IMR-90 (cell line): ENCODE data around the gene UBL3. TPM values are rescaled to one million over a fixed set of nuclear protein-coding genes. Genes with fewer than 3 reads are reported as not detected.

Source experiments
- ATAC-seq: fragments of 200-7000 bp; cut with Tn5 transposase; 2 replicates; pipeline ENCODE4 v1.9.1; 2020; ENCODE audit warnings: low read depth, mild to moderate bottlenecking, moderate library complexity
- BruUV-seq: library from RNA; stranded (reverse); fragments of 400-500 nt; replicated peaks from 2 replicates; lab custom pipeline; 2021; lab: Mats Ljungman, UMichigan
- CTCF ChIA-PET: fragments of 300-600 bp; formaldehyde crosslinking; extraction: SDS; loops from one replicate; lab custom pipeline; 2021; ENCODE audit warnings: antibody characterized with exemption; lab: Yijun Ruan, JAX
- POLR2A ChIA-PET: fragments of 300-600 bp; sonication (Branson Sonifier 250); formaldehyde crosslinking; loops from one replicate; lab custom pipeline; 2022; ENCODE audit warnings: antibody characterized with exemption; ENCODE audit not compliant: unreplicated experiment; lab: Charles Lee
- DNase-seq: peaks from one replicate; pipeline ENCODE4 v3.0.0; 2013
- H2AFZ ChIP-seq: replicated peaks from 2 replicates; pipeline ENCODE3; 2013; ENCODE audit warnings: low read length, mild to moderate bottlenecking; ENCODE audit not compliant: poor library complexity
- H2AK5ac ChIP-seq: 2 replicates; pipeline ENCODE4 v1.6.1; 2013; ENCODE audit warnings: low read depth, low read length, inconsistent platforms
- H2AK9ac ChIP-seq: replicated peaks from 2 replicates; pipeline ENCODE3; 2013; ENCODE audit warnings: mild to moderate bottlenecking, low read depth, low read length, moderate library complexity; ENCODE audit not compliant: poor library complexity
- H2BK120ac ChIP-seq: 2 replicates; pipeline ENCODE4 v1.6.1; 2013; ENCODE audit warnings: low read depth, low read length, inconsistent platforms
- H2BK15ac ChIP-seq: 3 replicates; pipeline ENCODE4 v1.6.1; 2013; ENCODE audit warnings: low read depth, low read length, inconsistent platforms
- H2BK20ac ChIP-seq: 2 replicates; pipeline ENCODE4 v1.6.1; 2013; ENCODE audit warnings: low read depth, mild to moderate bottlenecking, inconsistent platforms, low read length, moderate library complexity
- H2BK5ac ChIP-seq: 2 replicates; pipeline ENCODE4 v1.6.1; 2013; ENCODE audit warnings: mild to moderate bottlenecking, low read depth, low read length, inconsistent platforms; ENCODE audit not compliant: poor library complexity, severe bottlenecking
- H3K14ac ChIP-seq: replicated peaks from 2 replicates; pipeline ENCODE4 v1.6.1; 2013; ENCODE audit warnings: low read depth, low read length, inconsistent platforms
- H3K18ac ChIP-seq: 2 replicates; pipeline ENCODE4 v1.6.1; 2013; ENCODE audit warnings: low read depth, low read length, control low read depth
- H3K23ac ChIP-seq: 2 replicates; pipeline ENCODE4 v1.6.1; 2013; ENCODE audit warnings: low read depth, low read length, inconsistent platforms
- H3K27ac ChIP-seq: 2 replicates; pipeline ENCODE4 v1.5.1; 2013; ENCODE audit warnings: mild to moderate bottlenecking, control low read depth, low read length; ENCODE audit not compliant: insufficient read depth
- H3K27me3 ChIP-seq: 2 replicates; pipeline ENCODE4 v1.6.1; 2013; ENCODE audit warnings: low read length; ENCODE audit not compliant: control insufficient read depth, insufficient read depth
- H3K36me3 ChIP-seq: 2 replicates; pipeline ENCODE4 v1.6.1; 2013; ENCODE audit warnings: low read length, mixed read lengths; ENCODE audit not compliant: control insufficient read depth, insufficient read depth
- H3K4ac ChIP-seq: 2 replicates; pipeline ENCODE4 v1.6.1; 2013; ENCODE audit warnings: low read depth, low read length, inconsistent platforms
- H3K4me1 ChIP-seq: 2 replicates; pipeline ENCODE4 v1.6.1; 2013; ENCODE audit warnings: low read length, mixed read lengths; ENCODE audit not compliant: control insufficient read depth, insufficient read depth
- H3K4me2 ChIP-seq: 2 replicates; pipeline ENCODE4 v1.6.1; 2013; ENCODE audit warnings: low read depth, mild to moderate bottlenecking, control low read depth, low read length, moderate library complexity
- H3K4me3 ChIP-seq: 2 replicates; pipeline ENCODE4 v1.5.1; 2013; ENCODE audit warnings: low read depth, mild to moderate bottlenecking, control low read depth, low read length, moderate library complexity; ENCODE audit not compliant: insufficient read depth
- H3K56ac ChIP-seq: 2 replicates; pipeline ENCODE4 v1.6.1; 2013; ENCODE audit warnings: low read length, inconsistent platforms; ENCODE audit not compliant: insufficient read depth; ENCODE audit errors: extremely low read depth
- H3K79me1 ChIP-seq, 2 experiments: 2 replicates each; pipeline ENCODE4 v1.6.1; 2013; ENCODE audit warnings: low read length in 2 of 2, inconsistent platforms in 1 of 2, low read depth in 1 of 2
- H3K9ac ChIP-seq: 2 replicates; pipeline ENCODE4 v1.6.1; 2013; ENCODE audit warnings: low read depth, low read length, control low read depth
- H3K9me1 ChIP-seq: 2 replicates; pipeline ENCODE4 v1.6.1; 2013; ENCODE audit warnings: low read length, inconsistent platforms; ENCODE audit not compliant: insufficient read depth
- H3K9me3 ChIP-seq: 2 replicates; pipeline ENCODE4 v1.6.1; 2013; ENCODE audit warnings: low read length; ENCODE audit not compliant: control insufficient read depth, insufficient read depth
- H4K20me1 ChIP-seq: 2 replicates; pipeline ENCODE4 v1.6.1; 2013; ENCODE audit warnings: low read length, inconsistent platforms; ENCODE audit not compliant: insufficient read depth
- H4K5ac ChIP-seq: 2 replicates; pipeline ENCODE4 v1.6.1; 2013; ENCODE audit warnings: mild to moderate bottlenecking, low read depth, low read length, control low read depth
- H4K8ac ChIP-seq, 2 experiments: 2 replicates each; pipeline ENCODE4 v1.6.1; 2013; ENCODE audit warnings: low read depth in 2 of 2, low read length in 2 of 2, control low read depth in 1 of 2, inconsistent platforms in 1 of 2
- H4K91ac ChIP-seq: 2 replicates; pipeline ENCODE4 v1.6.1; 2013; ENCODE audit warnings: low read depth, low read length, inconsistent platforms; ENCODE audit not compliant: insufficient read depth
- BHLHE40 ChIP-seq: fragments of 150-350 bp; IDR thresholded peaks from 2 replicates; pipeline ENCODE4 v1.6.1; 2016; ENCODE audit warnings: mild to moderate bottlenecking, low read depth, low read length
- CEBPB ChIP-seq: IDR thresholded peaks from 2 replicates; pipeline ENCODE4 v1.6.1; 2012; ENCODE audit warnings: low read depth, low read length, improper control_type of control experiment
- CHD1 ChIP-seq: IDR thresholded peaks from 2 replicates; pipeline ENCODE4 v1.6.1; 2012; ENCODE audit warnings: low read depth, low read length, improper control_type of control experiment
- FOS ChIP-seq: fragments of 150-350 bp; IDR thresholded peaks from 2 replicates; pipeline ENCODE4 v1.6.1; 2016; ENCODE audit warnings: low read depth, low read length
- MAZ ChIP-seq: IDR thresholded peaks from 2 replicates; pipeline ENCODE4 v1.6.1; 2012; ENCODE audit warnings: low read depth, mild to moderate bottlenecking, low read length, improper control_type of control experiment, moderate library complexity, borderline replicate concordance
- RAD21 ChIP-seq: IDR thresholded peaks from 2 replicates; pipeline ENCODE4 v1.6.1; 2012; ENCODE audit warnings: low read length, improper control_type of control experiment
- RCOR1 ChIP-seq: IDR thresholded peaks from 2 replicates; pipeline ENCODE4 v1.6.1; 2012; ENCODE audit warnings: mild to moderate bottlenecking, low read length, improper control_type of control experiment; ENCODE audit not compliant: insufficient replicate concordance
- RFX5 ChIP-seq: IDR thresholded peaks from 2 replicates; pipeline ENCODE4 v1.8.0; 2012; ENCODE audit warnings: low read depth, mild to moderate bottlenecking, low read length, moderate library complexity
- SMC3 ChIP-seq: fragments of 150-350 bp; IDR thresholded peaks from 2 replicates; pipeline ENCODE4 v1.6.1; 2016; ENCODE audit warnings: low read depth, mild to moderate bottlenecking, antibody characterized with exemption, low read length, moderate library complexity
- WGBS, 2 experiments: methylation state at CpG; one replicate each; pipeline versions ENCODE4 v1.1.5 to v1.1.7; 2013; ENCODE audit warnings: missing lambda C conversion rate in 2 of 2; ENCODE audit not compliant: insufficient read length in 1 of 2; ENCODE audit errors: extremely low coverage in 2 of 2; 5-methylcytosine and 5-hydroxymethylcytosine counted together
- dilution Hi-C: fragments of 300-500 bp; cut with HindIII; formaldehyde crosslinking; loops from one replicate; pipeline ENCODE4 v1.14.3; 2018; ENCODE audit warnings: low sequenced_read_pairs; ENCODE audit not compliant: unreplicated experiment
- in situ Hi-C: fragments of 300-500 bp; cut with MboI; formaldehyde crosslinking; loops from 3 replicates; pipeline ENCODE4 v1.14.3; 2019; ENCODE audit warnings: low sequenced_read_pairs, inconsistent platforms, mixed read lengths
- intact Hi-C: fragments of 100-400 bp; cut with micrococcal nuclease; formaldehyde crosslinking; loops from 2 replicates; pipeline ENCODE4 v1.10.0; 2022
- polyA plus RNA-seq, 3 experiments: library from polyadenylated mRNA; depleted of rRNA; stranded (reverse); fragments of >200 nt; gene quantifications; 2 replicates each; pipeline ENCODE4 v1.2.3, GENCODE V29; 2012; ENCODE audit warnings: low replicate concordance in 1 of 3
- total RNA-seq: library from RNA; depleted of rRNA; stranded (reverse); fragments of >200 nt; gene quantifications from 2 replicates; pipeline ENCODE4 v1.2.3, GENCODE V29; 2012
- TF ChIP-seq, protein P1 (sequence below): conservative IDR thresholded peaks from 2 replicates; pipeline ENCODE4 v1.5.1; 2012; ENCODE audit warnings: mild to moderate bottlenecking, low read depth, low read length, improper control_type of control experiment
- TF ChIP-seq, protein P2 (sequence below): fragments of 150-350 bp; IDR thresholded peaks from 2 replicates; pipeline ENCODE4 v1.6.1; 2017; ENCODE audit warnings: mild to moderate bottlenecking, antibody characterized with exemption, low read length, low read depth
- TF ChIP-seq, protein P3 (sequence below): fragments of 150-350 bp; IDR thresholded peaks from 2 replicates; pipeline ENCODE4 v1.6.1; 2016; ENCODE audit warnings: low read depth, mild to moderate bottlenecking, low read length, moderate library complexity, borderline replicate concordance

Gene UBL3
- total and polyA plus RNA-seq, 2 of the 4 experiments (the other 2 are of a cell fraction): 16.0 to 19.9 TPM

DNA sequence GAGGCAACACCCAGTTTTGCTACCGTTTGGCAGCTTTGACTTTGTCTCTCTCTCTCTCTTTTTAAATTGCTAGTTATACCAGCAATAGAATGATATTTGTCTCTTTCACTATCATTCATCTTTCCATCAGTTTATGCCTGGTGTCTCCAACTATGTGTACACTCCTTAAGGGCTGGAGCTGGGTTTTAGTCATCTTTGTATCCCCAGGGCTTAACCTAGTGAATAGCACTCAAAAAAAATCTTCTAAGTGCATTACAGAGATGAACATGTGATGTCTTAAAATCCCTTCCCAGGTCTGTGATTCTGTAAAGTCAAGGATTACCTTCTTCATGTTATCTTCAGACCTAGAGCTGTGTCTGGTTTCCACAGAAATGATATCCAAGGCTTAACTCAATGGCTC, 7.8 kb upstream of the UBL3 start:
- dilution Hi-C loops: no loop called here
- in situ Hi-C loops: no loop called here
- H4K8ac ChIP-seq: no peak overlapping the region
- no peak overlapping the region for H3K27ac ChIP-seq
- no peak overlapping the region for H2BK15ac ChIP-seq
- DNase-seq (no peak), ATAC-seq (no peak)
- no peak overlapping the region for H3K18ac ChIP-seq
- no peak overlapping the region for H4K91ac ChIP-seq
- peak overlapping the region; percentile 63 for H2BK5ac ChIP-seq
- H2AFZ ChIP-seq: no peak overlapping the region
- no peak overlapping the region for H3K23ac ChIP-seq
- no peak overlapping the region for H3K4me3 ChIP-seq
- H3K4me2 ChIP-seq: no peak overlapping the region
- BruUV-seq: no TSS peak
- TF ChIP-seq RCOR1: no peak
- TF ChIP-seq, protein P1, sequence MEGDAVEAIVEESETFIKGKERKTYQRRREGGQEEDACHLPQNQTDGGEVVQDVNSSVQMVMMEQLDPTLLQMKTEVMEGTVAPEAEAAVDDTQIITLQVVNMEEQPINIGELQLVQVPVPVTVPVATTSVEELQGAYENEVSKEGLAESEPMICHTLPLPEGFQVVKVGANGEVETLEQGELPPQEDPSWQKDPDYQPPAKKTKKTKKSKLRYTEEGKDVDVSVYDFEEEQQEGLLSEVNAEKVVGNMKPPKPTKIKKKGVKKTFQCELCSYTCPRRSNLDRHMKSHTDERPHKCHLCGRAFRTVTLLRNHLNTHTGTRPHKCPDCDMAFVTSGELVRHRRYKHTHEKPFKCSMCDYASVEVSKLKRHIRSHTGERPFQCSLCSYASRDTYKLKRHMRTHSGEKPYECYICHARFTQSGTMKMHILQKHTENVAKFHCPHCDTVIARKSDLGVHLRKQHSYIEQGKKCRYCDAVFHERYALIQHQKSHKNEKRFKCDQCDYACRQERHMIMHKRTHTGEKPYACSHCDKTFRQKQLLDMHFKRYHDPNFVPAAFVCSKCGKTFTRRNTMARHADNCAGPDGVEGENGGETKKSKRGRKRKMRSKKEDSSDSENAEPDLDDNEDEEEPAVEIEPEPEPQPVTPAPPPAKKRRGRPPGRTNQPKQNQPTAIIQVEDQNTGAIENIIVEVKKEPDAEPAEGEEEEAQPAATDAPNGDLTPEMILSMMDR: no peak
- no peak for TF ChIP-seq RFX5
- no peak for TF ChIP-seq FOS
- TF ChIP-seq, protein P2, sequence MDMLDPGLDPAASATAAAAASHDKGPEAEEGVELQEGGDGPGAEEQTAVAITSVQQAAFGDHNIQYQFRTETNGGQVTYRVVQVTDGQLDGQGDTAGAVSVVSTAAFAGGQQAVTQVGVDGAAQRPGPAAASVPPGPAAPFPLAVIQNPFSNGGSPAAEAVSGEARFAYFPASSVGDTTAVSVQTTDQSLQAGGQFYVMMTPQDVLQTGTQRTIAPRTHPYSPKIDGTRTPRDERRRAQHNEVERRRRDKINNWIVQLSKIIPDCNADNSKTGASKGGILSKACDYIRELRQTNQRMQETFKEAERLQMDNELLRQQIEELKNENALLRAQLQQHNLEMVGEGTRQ: no peak
- no peak for TF ChIP-seq SMC3
- TF ChIP-seq CEBPB: no peak
- TF ChIP-seq MAZ: no peak
- TF ChIP-seq RAD21: no peak
- TF ChIP-seq, protein P3, sequence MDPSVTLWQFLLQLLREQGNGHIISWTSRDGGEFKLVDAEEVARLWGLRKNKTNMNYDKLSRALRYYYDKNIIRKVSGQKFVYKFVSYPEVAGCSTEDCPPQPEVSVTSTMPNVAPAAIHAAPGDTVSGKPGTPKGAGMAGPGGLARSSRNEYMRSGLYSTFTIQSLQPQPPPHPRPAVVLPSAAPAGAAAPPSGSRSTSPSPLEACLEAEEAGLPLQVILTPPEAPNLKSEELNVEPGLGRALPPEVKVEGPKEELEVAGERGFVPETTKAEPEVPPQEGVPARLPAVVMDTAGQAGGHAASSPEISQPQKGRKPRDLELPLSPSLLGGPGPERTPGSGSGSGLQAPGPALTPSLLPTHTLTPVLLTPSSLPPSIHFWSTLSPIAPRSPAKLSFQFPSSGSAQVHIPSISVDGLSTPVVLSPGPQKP: no peak
- TF ChIP-seq BHLHE40: no peak
- TF ChIP-seq CHD1: no peak
- peaks cover 16% of the 10 kb centered on the region for H3K9me1 ChIP-seq
- no peak overlapping the region for H4K5ac ChIP-seq
- H3K9ac ChIP-seq: no peak overlapping the region
- H3K9me3 ChIP-seq: no peaks in the 10 kb centered on the region
- intact Hi-C loops: no loop called here
- no peak overlapping the region for H3K56ac ChIP-seq
- no peaks in the 10 kb centered on the region for H3K79me1 ChIP-seq
- H2AK9ac ChIP-seq: no peak overlapping the region
- no peak overlapping the region for H3K4ac ChIP-seq
- peak overlapping the region; percentile 4; the same call in 1 of the 2 replicates for H2BK120ac ChIP-seq
- WGBS, 2 experiments: no CpG with 5 or more reads among the region's 1 CpG
- ChIA-PET CTCF (no interaction called here), POLR2A (no interaction called here)
- peaks cover 8% of the 10 kb centered on the region; the same call in 1 of the 2 replicates for H3K4me1 ChIP-seq
- no peaks in the 10 kb centered on the region for H3K27me3 ChIP-seq
- H3K36me3 ChIP-seq: no peaks in the 10 kb centered on the region
- no peak overlapping the region for H2AK5ac ChIP-seq
- H3K14ac ChIP-seq: no peak overlapping the region
- no peaks in the 10 kb centered on the region for H4K20me1 ChIP-seq
- no peak overlapping the region for H2BK20ac ChIP-seq
